GM04504 (cell line): ENCODE data around the gene SLC24A3.

Experiments used
- DNase-seq: peaks from one replicate; pipeline ENCODE4 v3.0.0-alpha.2; 2012; ENCODE audit warnings: low read depth

Gene SLC24A3

GRCh38 chr20:19427480-19427879 is 215.0 kb downstream of the SLC24A3 start:
- DNase-seq, result no peak

- no peak for DNase-seq
These were observed 215.5 kb downstream of the SLC24A3 start for GRCh38 chr20:19427913-19428312.

- DNase-seq, result no peak
These were observed 215.9 kb downstream of the SLC24A3 start for GRCh38 chr20:19428324-19428723.

- DNase-seq, result no peak
These were observed 217.1 kb downstream of the SLC24A3 start for GRCh38 chr20:19429538-19429937.

- DNase-seq, result no peak
These were observed 218.3 kb downstream of the SLC24A3 start for GRCh38 chr20:19430641-19431315.

GRCh38 chr20:19431316-19431700 is 218.9 kb downstream of the SLC24A3 start:
- no peak for DNase-seq

- no peak for DNase-seq
These were observed 219.5 kb downstream of the SLC24A3 start for GRCh38 chr20:19431906-19432305.

- no peak for DNase-seq
These were observed 221.2 kb downstream of the SLC24A3 start for GRCh38 chr20:19433371-19434350.

GRCh38 chr20:19435316-19435715 is 222.9 kb downstream of the SLC24A3 start:
- DNase-seq, result no peak

GRCh38 chr20:19435821-19436220 is 223.4 kb downstream of the SLC24A3 start:
- DNase-seq, result no peak

- DNase-seq, result no peak
These were observed 226.0 kb downstream of the SLC24A3 start for GRCh38 chr20:19438488-19438887.

- no peak for DNase-seq
These were observed 228.5 kb downstream of the SLC24A3 start for GRCh38 chr20:19440660-19441527.

GRCh38 chr20:19446246-19446645 is 233.8 kb downstream of the SLC24A3 start:
- DNase-seq, result no peak

GRCh38 chr20:19448632-19449031 is 236.2 kb downstream of the SLC24A3 start:
- DNase-seq, result no peak

GRCh38 chr20:19449051-19449450 is 236.6 kb downstream of the SLC24A3 start:
- no peak for DNase-seq

GRCh38 chr20:19451231-19451922 is 238.9 kb downstream of the SLC24A3 start:
- no peak for DNase-seq

GRCh38 chr20:19451923-19452295 is 239.5 kb downstream of the SLC24A3 start:
- DNase-seq, result no peak

GRCh38 chr20:19453410-19453809 is 241.0 kb downstream of the SLC24A3 start:
- DNase-seq, result no peak

- no peak for DNase-seq
These were observed 241.4 kb downstream of the SLC24A3 start for GRCh38 chr20:19453862-19454261.

GRCh38 chr20:19456595-19457395 is 244.4 kb downstream of the SLC24A3 start:
- no peak for DNase-seq

GRCh38 chr20:19457611-19458010 is 245.2 kb downstream of the SLC24A3 start:
- no peak for DNase-seq
